Activated CD4-positive, CD25-positive, alpha-beta regulatory T cell (primary cell): ENCODE measurements around the gene FPGS.
"Not testable (repeated sequence)": the region's sequence is repeated elsewhere in the genome, so short reads cannot be mapped to it uniquely, and the experiment has no call there.

Source experiments
- DNase-seq, 4 experiments: peaks; one replicate each; lab custom pipeline; 2025; lab: John Stamatoyannopoulos, UW

FPGS gene

GRCh38 chr9:127838375-127839078 lies 35.8 kb downstream of the FPGS start:
- DNase-seq, result no peak

- no peak for DNase-seq
These were observed 38.6 kb downstream of the FPGS start for GRCh38 chr9:127841087-127841835.

GRCh38 chr9:127844821-127845359 lies 42.2 kb downstream of the FPGS start:
- no peak for DNase-seq

GRCh38 chr9:127845619-127846018 lies 42.9 kb downstream of the FPGS start:
- not testable (repeated sequence) for DNase-seq

- DNase-seq, result no peak
These were observed 43.9 kb downstream of the FPGS start for GRCh38 chr9:127846443-127847177.

GRCh38 chr9:127847178-127847510 lies 44.5 kb downstream of the FPGS start:
- no peak for DNase-seq

GRCh38 chr9:127847833-127848755 lies 45.4 kb downstream of the FPGS start:
- DNase-seq, result no peak

- no peak for DNase-seq
These were observed 46.2 kb downstream of the FPGS start for GRCh38 chr9:127848756-127849504.

- no peak for DNase-seq
These were observed 47.7 kb downstream of the FPGS start for GRCh38 chr9:127850286-127850830.

GRCh38 chr9:127852829-127853228 lies 50.1 kb downstream of the FPGS start:
- no peak for DNase-seq

- DNase-seq, result no peak
These were observed 50.9 kb downstream of the FPGS start for GRCh38 chr9:127853312-127854183.

GRCh38 chr9:127854184-127854806 lies 51.6 kb downstream of the FPGS start, which contains the start of gene ENG:
Gene ENG, minus strand, starts transcription at chr9:127854658. Its CDS starts 303 bp downstream, at chr9:127854355.
- peak in 1 of 4 experiments; percentile 7 for DNase-seq

- DNase-seq, result no peak
These were observed 52.3 kb downstream of the FPGS start for GRCh38 chr9:127854960-127855359.

- no peak for DNase-seq
These were observed 52.8 kb downstream of the FPGS start for GRCh38 chr9:127855522-127855921.

- no peak for DNase-seq
These were observed 53.5 kb downstream of the FPGS start for GRCh38 chr9:127856094-127856728.

GRCh38 chr9:127856729-127857116 lies 54.0 kb downstream of the FPGS start:
- no peak for DNase-seq

- DNase-seq, result no peak
These were observed 54.6 kb downstream of the FPGS start for GRCh38 chr9:127857278-127857677.

- no peak for DNase-seq
These were observed 55.4 kb downstream of the FPGS start for GRCh38 chr9:127858041-127858512.
